K562 (cell line): Measurements from ENCODE around the gene BICD1. TPM values are rescaled to one million over a fixed set of nuclear protein-coding genes. Genes with fewer than 3 reads are reported as not detected.
A peak's percentile ranks its signal among the peaks of the same experiment; 100 is the strongest.

Source experiments
- ATAC-seq: fragments of 200-7000 bp; cut with Tn5 transposase; 3 replicates; pipeline ENCODE4 v1.9.1; 2020; ENCODE audit warnings: moderate library complexity
- BruUV-seq: library from RNA; stranded (reverse); fragments of 400-500 nt; replicated peaks from 2 replicates; lab custom pipeline; 2021; lab: Mats Ljungman, UMichigan
- CTCF ChIA-PET: fragments of 300-600 bp; formaldehyde crosslinking; extraction: SDS; loops from one replicate; lab custom pipeline; 2021; ENCODE audit warnings: low intra/inter-chr PET ratio; lab: Yijun Ruan, JAX
- POLR2A ChIA-PET: fragments of 300-600, 350-650 bp; sonication (Branson Sonifier 250); formaldehyde crosslinking; extraction: SDS; loops from one replicate; lab custom pipeline; 2021; ENCODE audit warnings: antibody characterized with exemption, inconsistent platforms; lab: Yijun Ruan, JAX
- DNase-seq, 4 experiments: peaks; one replicate each; pipeline versions ENCODE4 v3.0.0 to v3.0.0-alpha.2; 2011 to 2018; ENCODE audit warnings: low spot score in 3 of 4, mixed read lengths in 3 of 4; ENCODE audit errors: extremely low read depth in 1 of 4
- FAIRE-seq: peaks from 2 replicates; lab custom pipeline; 2011; peaks lifted over from hg19 to GRCh38; lab: Jason Lieb, UNC
- H2AFZ ChIP-seq: 2 replicates; pipeline ENCODE4 v1.6.0; 2011; ENCODE audit warnings: low read depth, low read length, control low read depth, inconsistent platforms
- H3K27ac ChIP-seq: fragments of 200-600 bp; 3 replicates; pipeline ENCODE4 v1.8.0; 2011; ENCODE audit warnings: low read depth, mild to moderate bottlenecking, control low read depth, inconsistent platforms, low read length, moderate library complexity, mixed read lengths; ENCODE audit errors: extremely low read depth
- H3K27me3 ChIP-seq, 2 experiments: fragments of 300-600 bp in 1 of 2; 2 replicates in 1 of 2; 3 replicates in 1 of 2; pipeline versions ENCODE4 v1.6.0 to v1.8.0; 2011; ENCODE audit warnings: inconsistent platforms in 2 of 2, low read length in 2 of 2, mild to moderate bottlenecking in 1 of 2, mixed read lengths in 1 of 2, moderate library complexity in 1 of 2; ENCODE audit not compliant: control insufficient read depth in 2 of 2, insufficient read depth in 2 of 2
- H3K36me3 ChIP-seq: fragments of 300-600 bp; 3 replicates; pipeline ENCODE4 v1.8.0; 2011; ENCODE audit warnings: mild to moderate bottlenecking, low read length, inconsistent platforms; ENCODE audit not compliant: control insufficient read depth, insufficient read depth
- H3K4me1 ChIP-seq, 2 experiments: fragments of 200-600 bp in 1 of 2; replicated peaks in 1 of 2; 2 replicates in 1 of 2; 3 replicates in 1 of 2; pipeline versions ENCODE4 v1.5.1 to v1.8.0; 2011; ENCODE audit warnings: inconsistent platforms in 2 of 2, low read length in 2 of 2, mild to moderate bottlenecking in 1 of 2, mixed read lengths in 1 of 2, moderate library complexity in 1 of 2; ENCODE audit not compliant: control insufficient read depth in 2 of 2, insufficient read depth in 2 of 2
- H3K4me2 ChIP-seq: 2 replicates; pipeline ENCODE4 v1.6.1; 2011; ENCODE audit warnings: low read length, control low read depth, inconsistent platforms, mixed read lengths; ENCODE audit not compliant: insufficient read depth
- H3K4me3 ChIP-seq: fragments of 200-600 bp; sonication (generic), shearing (Covaris generic); 2 replicates; pipeline ENCODE4 v1.5.1; 2016; ENCODE audit warnings: control low read depth, inconsistent platforms
- H3K79me2 ChIP-seq: fragments of 200-600 bp; 3 replicates; pipeline ENCODE4 v1.8.0; 2011; ENCODE audit warnings: low read length, inconsistent platforms; ENCODE audit not compliant: control insufficient read depth, insufficient read depth
- H3K9ac ChIP-seq, 2 experiments: 2 replicates each; pipeline versions ENCODE4 v1.6.0 to v1.6.1; 2011; ENCODE audit warnings: low read depth in 2 of 2, low read length in 2 of 2, control low read depth in 1 of 2, inconsistent platforms in 1 of 2, mild to moderate bottlenecking in 1 of 2, mixed read lengths in 1 of 2; ENCODE audit not compliant: insufficient read depth in 1 of 2
- H3K9me1 ChIP-seq: one replicate; pipeline ENCODE4 v1.6.0; 2011; ENCODE audit warnings: inconsistent platforms, mild to moderate bottlenecking, low read length, moderate library complexity; ENCODE audit not compliant: control insufficient read depth, insufficient read depth
- H3K9me3 ChIP-seq: replicated peaks from 2 replicates; pipeline ENCODE4 v1.5.1; 2011; ENCODE audit warnings: low read depth, low read length, inconsistent platforms; ENCODE audit not compliant: control insufficient read depth, insufficient read depth
- H4K20me1 ChIP-seq: replicated peaks from 2 replicates; pipeline ENCODE4 v1.6.1; 2011; ENCODE audit warnings: low read length, inconsistent platforms, mixed read lengths; ENCODE audit not compliant: control insufficient read depth, insufficient read depth
- CREB1 ChIP-seq, 2 experiments: sonication (generic) in 1 of 2; formaldehyde crosslinking in 1 of 2; IDR thresholded peaks; 2 replicates each; pipeline versions ENCODE4 v1.6.1 to v1.8.0; 2012 to 2022; ENCODE audit warnings: inconsistent platforms in 1 of 2, mild to moderate bottlenecking in 1 of 2, missing genetic modification reagents in 1 of 2, moderate library complexity in 1 of 2
- EGR1 ChIP-seq: fragments of 450-650 bp; conservative IDR thresholded peaks from 2 replicates; pipeline ENCODE4 v1.6.1; 2017; ENCODE audit warnings: mild to moderate bottlenecking
- FOXJ2 ChIP-seq: fragments of 200-800 bp; sonication (Bioruptor generic); IDR thresholded peaks from 2 replicates; pipeline ENCODE4 v1.6.1; 2016; ENCODE audit warnings: missing genetic modification characterization, missing compliant biosample characterization
- JUN ChIP-seq, 2 experiments: sonication (generic) in 1 of 2; formaldehyde crosslinking in 1 of 2; IDR thresholded peaks; 2 replicates each; pipeline versions ENCODE4 v1.6.1 to v1.8.0; 2012 to 2022; ENCODE audit warnings: borderline replicate concordance in 2 of 2, mild to moderate bottlenecking in 2 of 2, improper control_type of control experiment in 1 of 2, low read depth in 1 of 2, low read length in 1 of 2, missing genetic modification reagents in 1 of 2
- PCBP1 ChIP-seq: fragments of 200-400 bp; formaldehyde crosslinking; IDR thresholded peaks from 2 replicates; pipeline ENCODE4 v1.6.1; 2018; ENCODE audit warnings: mild to moderate bottlenecking, low read depth, low read length; ENCODE audit not compliant: poor library complexity, severe bottlenecking
- PRMT5 ChIP-seq: sonication (generic); formaldehyde crosslinking; IDR thresholded peaks from 2 replicates; pipeline ENCODE4 v1.5.0; 2020; ENCODE audit warnings: missing genetic modification reagents
- TCF3 ChIP-seq: sonication (generic); formaldehyde crosslinking; IDR thresholded peaks from 2 replicates; pipeline ENCODE4 v1.4.0; 2020; ENCODE audit warnings: mild to moderate bottlenecking, missing genetic modification reagents
- ZNF140 ChIP-seq: fragments of 250-450 bp; sonication (Bioruptor Pico); IDR thresholded peaks from 2 replicates; pipeline ENCODE4 v1.8.0; 2021; ENCODE audit warnings: moderate library complexity, mild to moderate bottlenecking, inconsistent platforms
- WGBS: fragments of 100-300 bp; shearing (Covaris generic); methylation state at CpG from one replicate; pipeline ENCODE4 v1.1.6; 2016; ENCODE audit warnings: low coverage, mixed read lengths; ENCODE audit not compliant: insufficient coverage; ENCODE audit errors: missing lambda C conversion rate; 5-methylcytosine and 5-hydroxymethylcytosine counted together
- in situ Hi-C: fragments of 300-500 bp; cut with MboI; formaldehyde crosslinking; loops from 4 replicates; pipeline ENCODE4 v1.15.0; 2018; ENCODE audit warnings: inconsistent platforms, mixed read lengths
- intact Hi-C: fragments of 100-400 bp; cut with micrococcal nuclease; formaldehyde crosslinking; loops from 2 replicates; pipeline ENCODE4 v1.14.2; 2022
- polyA plus RNA-seq, 8 experiments: library from polyadenylated mRNA; depleted of rRNA in 4 of 8; stranded (reverse) in 5 of 8; unstranded in 3 of 8; fragments of >200 nt; fragmentation: Nextera tagmentation in 2 of 8; fragmentation: Illumina TruSeq in 1 of 8; extraction: Ambion mirVana in 2 of 8; extraction: Trizol in 1 of 8; gene quantifications; 2 replicates each; pipeline versions ENCODE4 v1.2.1 to v1.2.3, GENCODE V29; 2011 to 2014; ENCODE audit warnings: inconsistent platforms in 1 of 8, missing spikeins in 1 of 8
- total RNA-seq, 7 experiments: library from RNA; depleted of rRNA in 6 of 7; stranded (reverse); fragments of >200 nt in 6 of 7; fragmentation: Illumina TruSeq in 2 of 7; extraction: Trizol in 2 of 7; gene quantifications; 2 replicates each; pipeline versions ENCODE4 v1.2.1 to v1.2.3, GENCODE V29; 2011 to 2021; ENCODE audit warnings: low replicate concordance in 1 of 7
- TF ChIP-seq, protein P1 (sequence below): conservative IDR thresholded peaks from 2 replicates; pipeline ENCODE4 v1.6.1; 2011; ENCODE audit warnings: low read depth, mild to moderate bottlenecking, low read length; ENCODE audit not compliant: control insufficient read depth
- TF ChIP-seq, protein P2 (sequence below): fragments of 450-650 bp; IDR thresholded peaks from 2 replicates; pipeline ENCODE4 v1.6.1; 2016
- TF ChIP-seq, protein P3 (sequence below), 3 experiments: fragments of 200-800 bp in 1 of 3; sonication (Bioruptor generic) in 1 of 3; sonication (generic) in 1 of 3; formaldehyde crosslinking in 1 of 3; IDR thresholded peaks; 2 replicates each; pipeline versions ENCODE4 v1.6.1 to v1.8.0; 2016 to 2022; ENCODE audit warnings: mild to moderate bottlenecking in 2 of 3, missing compliant biosample characterization in 2 of 3, missing genetic modification characterization in 2 of 3, missing genetic modification reagents in 1 of 3
- TF ChIP-seq, protein P4 (sequence below): fragments of 250-450 bp; sonication (Bioruptor Pico); IDR thresholded peaks from 2 replicates; pipeline ENCODE4 v1.4.0; 2020

The BICD1 gene
- total and polyA plus RNA-seq, 9 of the 15 experiments (the other 6 are each of a cell fraction or from before 2014, with no cell fraction given): 3.5 to 21.1 (median 12.5) TPM

DNA sequence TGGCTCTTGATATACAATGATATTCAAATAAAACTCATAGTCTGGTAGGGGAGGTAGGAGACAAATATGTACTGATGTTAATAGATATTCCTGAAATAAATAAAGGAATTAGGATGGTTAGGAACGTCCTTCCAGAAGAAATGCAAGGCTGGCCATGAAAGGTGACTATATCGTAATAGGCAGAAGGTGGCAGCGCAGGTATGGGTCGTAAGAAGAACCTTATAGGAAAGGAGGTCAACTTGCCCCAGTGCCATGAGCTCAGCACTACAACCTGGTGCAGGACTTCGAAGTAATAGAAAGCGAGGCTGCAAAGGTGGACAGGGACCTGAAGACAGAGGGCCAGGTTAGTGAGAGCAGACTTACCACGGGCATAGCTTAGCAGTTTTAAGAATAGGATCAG lies 237.4 kb downstream of the BICD1 start:
- ChIA-PET CTCF (interaction anchor here (0.8 to 0.9 kb wide), 2 partner anchors 10 to 328 kb away, joined by 3 to 4 read pairs; no protein-coding TSS in a partner anchor), POLR2A (no interaction called here)
- intact Hi-C loops: no loop called here
- no peaks in the 10 kb centered on the region for H3K9me3 ChIP-seq
- no peak overlapping the region for H3K4me3 ChIP-seq
- H3K9me1 ChIP-seq: no peaks in the 10 kb centered on the region
- H2AFZ ChIP-seq: no peak overlapping the region
- H3K4me1 ChIP-seq: no peaks in the 10 kb centered on the region
- FAIRE-seq (no peak), DNase-seq (no peak), ATAC-seq (peak; percentile 47; the same call in 2 of the 3 replicates)
- in situ Hi-C loops: no loop called here
- H3K36me3 ChIP-seq: no peaks in the 10 kb centered on the region
- H4K20me1 ChIP-seq: no peaks in the 10 kb centered on the region
- BruUV-seq: no TSS peak
- H3K79me2 ChIP-seq: no peaks in the 10 kb centered on the region
- no peak overlapping the region for H3K27ac ChIP-seq
- no peak overlapping the region for H3K9ac ChIP-seq
- no peaks in the 10 kb centered on the region for H3K27me3 ChIP-seq
- no peak overlapping the region for H3K4me2 ChIP-seq
- WGBS: 51% methylated on average over 7 of the region's 7 CpGs
- no peak for TF ChIP-seq TCF3 (CRISPR knock-in tag)
- TF ChIP-seq, protein P1, sequence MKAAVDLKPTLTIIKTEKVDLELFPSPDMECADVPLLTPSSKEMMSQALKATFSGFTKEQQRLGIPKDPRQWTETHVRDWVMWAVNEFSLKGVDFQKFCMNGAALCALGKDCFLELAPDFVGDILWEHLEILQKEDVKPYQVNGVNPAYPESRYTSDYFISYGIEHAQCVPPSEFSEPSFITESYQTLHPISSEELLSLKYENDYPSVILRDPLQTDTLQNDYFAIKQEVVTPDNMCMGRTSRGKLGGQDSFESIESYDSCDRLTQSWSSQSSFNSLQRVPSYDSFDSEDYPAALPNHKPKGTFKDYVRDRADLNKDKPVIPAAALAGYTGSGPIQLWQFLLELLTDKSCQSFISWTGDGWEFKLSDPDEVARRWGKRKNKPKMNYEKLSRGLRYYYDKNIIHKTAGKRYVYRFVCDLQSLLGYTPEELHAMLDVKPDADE: no peak
- TF ChIP-seq FOXJ2 (tag): no peak
- no peak for TF ChIP-seq CREB1 (IDR thresholded peaks at IDR 0.05)
- TF ChIP-seq CREB1 (CRISPR knock-in tag; IDR thresholded peaks at IDR 0.05): no peak
- TF ChIP-seq EGR1: no peak
- TF ChIP-seq, protein P2, sequence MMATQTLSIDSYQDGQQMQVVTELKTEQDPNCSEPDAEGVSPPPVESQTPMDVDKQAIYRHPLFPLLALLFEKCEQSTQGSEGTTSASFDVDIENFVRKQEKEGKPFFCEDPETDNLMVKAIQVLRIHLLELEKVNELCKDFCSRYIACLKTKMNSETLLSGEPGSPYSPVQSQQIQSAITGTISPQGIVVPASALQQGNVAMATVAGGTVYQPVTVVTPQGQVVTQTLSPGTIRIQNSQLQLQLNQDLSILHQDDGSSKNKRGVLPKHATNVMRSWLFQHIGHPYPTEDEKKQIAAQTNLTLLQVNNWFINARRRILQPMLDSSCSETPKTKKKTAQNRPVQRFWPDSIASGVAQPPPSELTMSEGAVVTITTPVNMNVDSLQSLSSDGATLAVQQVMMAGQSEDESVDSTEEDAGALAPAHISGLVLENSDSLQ: no peak
- no peak for TF ChIP-seq PCBP1
- no peak for TF ChIP-seq PRMT5 (CRISPR knock-in tag)
- TF ChIP-seq, protein P3, sequence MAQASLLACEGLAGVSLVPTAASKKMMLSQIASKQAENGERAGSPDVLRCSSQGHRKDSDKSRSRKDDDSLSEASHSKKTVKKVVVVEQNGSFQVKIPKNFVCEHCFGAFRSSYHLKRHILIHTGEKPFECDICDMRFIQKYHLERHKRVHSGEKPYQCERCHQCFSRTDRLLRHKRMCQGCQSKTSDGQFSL (CRISPR knock-in tag; IDR thresholded peaks at IDR 0.05): no peak
- TF ChIP-seq, protein P3 (tag; IDR thresholded peaks at IDR 0.05): no peak
- TF ChIP-seq JUN (IDR thresholded peaks at IDR 0.05; ENCODE audit: borderline replicate concordance, low read depth, low read length): no peak
- TF ChIP-seq JUN (CRISPR knock-in tag; IDR thresholded peaks at IDR 0.05; ENCODE audit: borderline replicate concordance): no peak
- TF ChIP-seq, protein P4, sequence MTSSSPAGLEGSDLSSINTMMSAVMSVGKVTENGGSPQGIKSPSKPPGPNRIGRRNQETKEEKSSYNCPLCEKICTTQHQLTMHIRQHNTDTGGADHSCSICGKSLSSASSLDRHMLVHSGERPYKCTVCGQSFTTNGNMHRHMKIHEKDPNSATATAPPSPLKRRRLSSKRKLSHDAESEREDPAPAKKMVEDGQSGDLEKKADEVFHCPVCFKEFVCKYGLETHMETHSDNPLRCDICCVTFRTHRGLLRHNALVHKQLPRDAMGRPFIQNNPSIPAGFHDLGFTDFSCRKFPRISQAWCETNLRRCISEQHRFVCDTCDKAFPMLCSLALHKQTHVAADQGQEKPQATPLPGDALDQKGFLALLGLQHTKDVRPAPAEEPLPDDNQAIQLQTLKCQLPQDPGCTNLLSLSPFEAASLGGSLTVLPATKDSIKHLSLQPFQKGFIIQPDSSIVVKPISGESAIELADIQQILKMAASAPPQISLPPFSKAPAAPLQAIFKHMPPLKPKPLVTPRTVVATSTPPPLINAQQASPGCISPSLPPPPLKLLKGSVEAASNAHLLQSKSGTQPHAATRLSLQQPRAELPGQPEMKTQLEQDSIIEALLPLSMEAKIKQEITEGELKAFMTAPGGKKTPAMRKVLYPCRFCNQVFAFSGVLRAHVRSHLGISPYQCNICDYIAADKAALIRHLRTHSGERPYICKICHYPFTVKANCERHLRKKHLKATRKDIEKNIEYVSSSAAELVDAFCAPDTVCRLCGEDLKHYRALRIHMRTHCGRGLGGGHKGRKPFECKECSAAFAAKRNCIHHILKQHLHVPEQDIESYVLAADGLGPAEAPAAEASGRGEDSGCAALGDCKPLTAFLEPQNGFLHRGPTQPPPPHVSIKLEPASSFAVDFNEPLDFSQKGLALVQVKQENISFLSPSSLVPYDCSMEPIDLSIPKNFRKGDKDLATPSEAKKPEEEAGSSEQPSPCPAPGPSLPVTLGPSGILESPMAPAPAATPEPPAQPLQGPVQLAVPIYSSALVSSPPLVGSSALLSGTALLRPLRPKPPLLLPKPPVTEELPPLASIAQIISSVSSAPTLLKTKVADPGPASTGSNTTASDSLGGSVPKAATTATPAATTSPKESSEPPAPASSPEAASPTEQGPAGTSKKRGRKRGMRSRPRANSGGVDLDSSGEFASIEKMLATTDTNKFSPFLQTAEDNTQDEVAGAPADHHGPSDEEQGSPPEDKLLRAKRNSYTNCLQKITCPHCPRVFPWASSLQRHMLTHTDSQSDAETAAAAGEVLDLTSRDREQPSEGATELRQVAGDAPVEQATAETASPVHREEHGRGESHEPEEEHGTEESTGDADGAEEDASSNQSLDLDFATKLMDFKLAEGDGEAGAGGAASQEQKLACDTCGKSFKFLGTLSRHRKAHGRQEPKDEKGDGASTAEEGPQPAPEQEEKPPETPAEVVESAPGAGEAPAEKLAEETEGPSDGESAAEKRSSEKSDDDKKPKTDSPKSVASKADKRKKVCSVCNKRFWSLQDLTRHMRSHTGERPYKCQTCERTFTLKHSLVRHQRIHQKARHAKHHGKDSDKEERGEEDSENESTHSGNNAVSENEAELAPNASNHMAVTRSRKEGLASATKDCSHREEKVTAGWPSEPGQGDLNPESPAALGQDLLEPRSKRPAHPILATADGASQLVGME (CRISPR knock-in tag): no peak
- TF ChIP-seq ZNF140: no peak
